NCI-H1436 (cell line): Measurements from ENCODE around the gene MAN1A2.
"Not testable (repeated sequence)": the region's sequence is repeated elsewhere in the genome, so short reads cannot be mapped to it uniquely, and the experiment has no call there.

ENCODE experiments used
- DNase-seq: peaks from one replicate; lab custom pipeline; 2025; lab: John Stamatoyannopoulos, UW

The MAN1A2 gene

GRCh38 chr1:117367046-117368025 is at the start of gene MAN1A2:
MAN1A2 (plus strand) TSS chr1:117367449; CDS start chr1:117368184, 735 bp downstream.
- DNase-seq = peak; percentile 45

- DNase-seq = no peak
Measured at GRCh38 chr1:117318011-117318410, 49.2 kb upstream of the MAN1A2 start.

- DNase-seq = no peak
Measured at GRCh38 chr1:117318426-117318825, 48.8 kb upstream of the MAN1A2 start.

- DNase-seq = no peak
Measured at GRCh38 chr1:117320515-117320914, 46.7 kb upstream of the MAN1A2 start.

GRCh38 chr1:117321680-117322609 is 45.3 kb upstream of the MAN1A2 start:
- DNase-seq = no peak

GRCh38 chr1:117324357-117324756 is 42.9 kb upstream of the MAN1A2 start:
- DNase-seq = no peak

GRCh38 chr1:117326035-117326434 is 41.2 kb upstream of the MAN1A2 start:
- not testable (repeated sequence) for DNase-seq

GRCh38 chr1:117327011-117327410 is 40.2 kb upstream of the MAN1A2 start:
- DNase-seq = no peak

GRCh38 chr1:117335376-117336086 is 31.7 kb upstream of the MAN1A2 start:
- no peak for DNase-seq

GRCh38 chr1:117336088-117336817 is 31.0 kb upstream of the MAN1A2 start:
- DNase-seq = no peak

GRCh38 chr1:117339866-117340700 is 27.2 kb upstream of the MAN1A2 start:
- DNase-seq = no peak

- no peak for DNase-seq
Measured at GRCh38 chr1:117341123-117341522, 26.1 kb upstream of the MAN1A2 start.

GRCh38 chr1:117342397-117342796 is 24.9 kb upstream of the MAN1A2 start:
- DNase-seq = no peak

GRCh38 chr1:117346206-117346928 is 20.9 kb upstream of the MAN1A2 start:
- no peak for DNase-seq

GRCh38 chr1:117347907-117348306 is 19.3 kb upstream of the MAN1A2 start:
- no peak for DNase-seq

- DNase-seq = not testable (repeated sequence)
Measured at GRCh38 chr1:117352695-117353094, 14.6 kb upstream of the MAN1A2 start.

- DNase-seq = not testable (repeated sequence)
Measured at GRCh38 chr1:117357833-117358603, 9.2 kb upstream of the MAN1A2 start.

- not testable (repeated sequence) for DNase-seq
Measured at GRCh38 chr1:117358604-117358887, 8.7 kb upstream of the MAN1A2 start.
